HG03280 (cell line): Measurements from ENCODE around the gene CUTC.
"Not testable (repeated sequence)": the region's sequence is repeated elsewhere in the genome, so short reads cannot be mapped to it uniquely, and the experiment has no call there.

Source experiments
- ATAC-seq: cut with Tn5 transposase; IDR thresholded peaks from one replicate; pipeline ENCODE4 v1.9.1; 2021; ENCODE audit warnings: mild to moderate bottlenecking, moderate library complexity; ENCODE audit not compliant: unreplicated experiment

The CUTC gene

GRCh38 chr10:99732033-99732842, at the start of gene CUTC, which contains the start of gene COX15:
CUTC (plus strand) TSS chr10:99732234; CDS start chr10:99732349, 115 bp downstream.
COX15 (minus strand) TSS chr10:99732127; CDS start chr10:99732049, 78 bp downstream.
- peak; percentile 87 for ATAC-seq

- no peak for ATAC-seq
These were observed 49.3 kb upstream of the CUTC start for GRCh38 chr10:99682752-99683151.

GRCh38 chr10:99685597-99685967, 46.5 kb upstream of the CUTC start:
- no peak for ATAC-seq

GRCh38 chr10:99689461-99689860, 42.6 kb upstream of the CUTC start:
- ATAC-seq: no peak

- ATAC-seq: no peak
These were observed 38.0 kb upstream of the CUTC start for GRCh38 chr10:99693933-99694583.

GRCh38 chr10:99695761-99696160, 36.3 kb upstream of the CUTC start:
- no peak for ATAC-seq

- no peak for ATAC-seq
These were observed 33.4 kb upstream of the CUTC start for GRCh38 chr10:99698504-99699080.

- no peak for ATAC-seq
These were observed 31.4 kb upstream of the CUTC start for GRCh38 chr10:99700649-99701048.

- ATAC-seq: no peak
These were observed 23.5 kb upstream of the CUTC start for GRCh38 chr10:99708428-99709012.

- ATAC-seq: peak; percentile 57
These were observed 22.4 kb upstream of the CUTC start for GRCh38 chr10:99709480-99710229.

- peak; percentile 52 for ATAC-seq
These were observed 20.8 kb upstream of the CUTC start for GRCh38 chr10:99711129-99711719.

- no peak for ATAC-seq
These were observed 17.6 kb upstream of the CUTC start for GRCh38 chr10:99714446-99714845.

- no peak for ATAC-seq
These were observed 11.6 kb upstream of the CUTC start for GRCh38 chr10:99720387-99720786.

GRCh38 chr10:99730026-99730425, 2.0 kb upstream of the CUTC start:
- ATAC-seq: no peak

GRCh38 chr10:99731306-99732032, 565 bp upstream of the CUTC start:
- ATAC-seq: no peak

GRCh38 chr10:99733366-99733765, 1.3 kb downstream of the CUTC start:
- no peak for ATAC-seq

GRCh38 chr10:99734111-99734510, 2.1 kb downstream of the CUTC start:
- ATAC-seq: not testable (repeated sequence)

GRCh38 chr10:99740260-99740659, 8.2 kb downstream of the CUTC start:
- ATAC-seq: no peak

GRCh38 chr10:99740933-99741559, 9.0 kb downstream of the CUTC start:
- ATAC-seq: no peak
